Measurements from ENCODE around the gene MCRIP2. TPM values are rescaled to one million over a fixed set of nuclear protein-coding genes. Genes with fewer than 3 reads are reported as not detected.

Gene MCRIP2
- total RNA-seq, 1 experiment from 2014 or later = 22.4 TPM

GRCh38 chr16:606656-607307, 34.8 kb upstream of the MCRIP2 start:
- ChIA-PET CTCF (interaction anchor here (0.6 kb wide), 2 partner anchors 9 to 54 kb away, joined by 5 to 6 read pairs; no protein-coding TSS in a partner anchor), POLR2A (ENCODE audit: low non-redundant PET) (no interaction called here)
- no peak overlapping the region for H3K4me3 ChIP-seq (ENCODE audit: low read depth, low read length, poor library complexity, severe bottlenecking)
- no TSS peak for BruUV-seq (replicated peaks)
- H3K27ac ChIP-seq (ENCODE audit: low read depth, low read length, poor library complexity, severe bottlenecking) = no peak overlapping the region
- no peaks in the 10 kb centered on the region for H3K36me3 ChIP-seq (ENCODE audit: insufficient read depth, low read length, poor library complexity, severe bottlenecking)
- H3K27me3 ChIP-seq (replicated peaks; ENCODE audit: insufficient read depth, low read depth, low read length, poor library complexity) = no peaks in the 10 kb centered on the region
- no peaks in the 10 kb centered on the region for H3K4me1 ChIP-seq (ENCODE audit: insufficient read depth, low read length, poor library complexity, severe bottlenecking)
- TF ChIP-seq, protein P1, sequence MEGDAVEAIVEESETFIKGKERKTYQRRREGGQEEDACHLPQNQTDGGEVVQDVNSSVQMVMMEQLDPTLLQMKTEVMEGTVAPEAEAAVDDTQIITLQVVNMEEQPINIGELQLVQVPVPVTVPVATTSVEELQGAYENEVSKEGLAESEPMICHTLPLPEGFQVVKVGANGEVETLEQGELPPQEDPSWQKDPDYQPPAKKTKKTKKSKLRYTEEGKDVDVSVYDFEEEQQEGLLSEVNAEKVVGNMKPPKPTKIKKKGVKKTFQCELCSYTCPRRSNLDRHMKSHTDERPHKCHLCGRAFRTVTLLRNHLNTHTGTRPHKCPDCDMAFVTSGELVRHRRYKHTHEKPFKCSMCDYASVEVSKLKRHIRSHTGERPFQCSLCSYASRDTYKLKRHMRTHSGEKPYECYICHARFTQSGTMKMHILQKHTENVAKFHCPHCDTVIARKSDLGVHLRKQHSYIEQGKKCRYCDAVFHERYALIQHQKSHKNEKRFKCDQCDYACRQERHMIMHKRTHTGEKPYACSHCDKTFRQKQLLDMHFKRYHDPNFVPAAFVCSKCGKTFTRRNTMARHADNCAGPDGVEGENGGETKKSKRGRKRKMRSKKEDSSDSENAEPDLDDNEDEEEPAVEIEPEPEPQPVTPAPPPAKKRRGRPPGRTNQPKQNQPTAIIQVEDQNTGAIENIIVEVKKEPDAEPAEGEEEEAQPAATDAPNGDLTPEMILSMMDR (conservative IDR thresholded peaks at IDR 0.05; ENCODE audit: low read depth, low read length) = no peak
- no peak for TF ChIP-seq EZH2 (IDR thresholded peaks at IDR 0.05; ENCODE audit: borderline replicate concordance, low read depth, low read length, poor library complexity, severe bottlenecking)
- DNase-seq (ENCODE audit: low spot score) = no peak
- intact Hi-C loops (cut with micrococcal nuclease; ENCODE audit: unreplicated experiment) = no loop called here
- no peaks in the 10 kb centered on the region for H3K9me3 ChIP-seq (ENCODE audit: low read depth, low read length, poor library complexity, severe bottlenecking)

- Histone ChIP-seq H3K4me1 (ENCODE audit: insufficient read depth, low read length, poor library complexity, severe bottlenecking) (no peaks in the 10 kb centered on the region), H3K36me3 (ENCODE audit: insufficient read depth, low read length, poor library complexity, severe bottlenecking) (no peaks in the 10 kb centered on the region), H3K9me3 (ENCODE audit: low read depth, low read length, poor library complexity, severe bottlenecking) (no peaks in the 10 kb centered on the region), H3K27ac (ENCODE audit: low read depth, low read length, poor library complexity, severe bottlenecking) (no peak overlapping the region), H3K4me3 (ENCODE audit: low read depth, low read length, poor library complexity, severe bottlenecking) (no peak overlapping the region), H3K27me3 (replicated peaks; ENCODE audit: insufficient read depth, low read depth, low read length, poor library complexity) (no peaks in the 10 kb centered on the region)
- ChIA-PET CTCF (no interaction called here), POLR2A (ENCODE audit: low non-redundant PET) (no interaction called here)
- TF ChIP-seq EZH2 (IDR thresholded peaks at IDR 0.05; ENCODE audit: borderline replicate concordance, low read depth, low read length, poor library complexity, severe bottlenecking) = no peak
- TF ChIP-seq, protein P1 (conservative IDR thresholded peaks at IDR 0.05; ENCODE audit: low read depth, low read length) = no peak
- intact Hi-C loops (cut with micrococcal nuclease; ENCODE audit: unreplicated experiment) = no loop called here
- DNase-seq (ENCODE audit: low spot score) = no peak
- BruUV-seq (replicated peaks) = no TSS peak
Measured at GRCh38 chr16:608019-608418, 33.6 kb upstream of the MCRIP2 start.

DNA sequence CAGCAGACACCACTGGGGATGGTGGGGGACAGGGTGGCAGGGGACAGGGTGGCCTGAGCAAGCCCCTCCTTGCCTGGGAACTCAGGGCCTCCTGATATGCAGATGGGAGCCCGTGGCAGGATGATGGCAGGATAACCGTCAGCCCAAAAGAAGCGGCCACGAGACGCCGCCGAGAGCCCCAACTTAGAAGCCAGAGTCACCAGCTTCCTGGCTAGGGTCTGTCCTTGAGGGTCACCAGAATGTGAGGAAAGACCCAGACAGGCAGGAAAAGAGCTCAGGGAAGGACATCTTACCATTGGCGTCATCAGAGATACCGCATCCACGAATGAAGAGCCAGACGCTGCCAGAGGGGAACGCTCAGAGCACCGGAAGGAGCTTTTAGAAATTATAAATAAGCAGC, 32.3 kb upstream of the MCRIP2 start:
- no peak for TF ChIP-seq EZH2 (IDR thresholded peaks at IDR 0.05; ENCODE audit: borderline replicate concordance, low read depth, low read length, poor library complexity, severe bottlenecking)
- H3K27ac ChIP-seq (ENCODE audit: low read depth, low read length, poor library complexity, severe bottlenecking) = no peak overlapping the region
- POLR2A ChIA-PET (ENCODE audit: low non-redundant PET) = no interaction called here
- BruUV-seq (replicated peaks) = no TSS peak
- H3K4me3 ChIP-seq (ENCODE audit: low read depth, low read length, poor library complexity, severe bottlenecking) = no peak overlapping the region
- H3K36me3 ChIP-seq (ENCODE audit: insufficient read depth, low read length, poor library complexity, severe bottlenecking) = no peaks in the 10 kb centered on the region
- no peaks in the 10 kb centered on the region for H3K9me3 ChIP-seq (ENCODE audit: low read depth, low read length, poor library complexity, severe bottlenecking)
- intact Hi-C loops (cut with micrococcal nuclease; ENCODE audit: unreplicated experiment) = no loop called here
- CTCF ChIA-PET = interaction anchor here (0.6 kb wide), 1 partner anchor 30 kb away, joined by 4 read pairs; no protein-coding TSS in a partner anchor
- H3K27me3 ChIP-seq (replicated peaks; ENCODE audit: insufficient read depth, low read depth, low read length, poor library complexity) = no peaks in the 10 kb centered on the region
- no peak for DNase-seq (ENCODE audit: low spot score)
- H3K4me1 ChIP-seq (ENCODE audit: insufficient read depth, low read length, poor library complexity, severe bottlenecking) = no peaks in the 10 kb centered on the region

DNA sequence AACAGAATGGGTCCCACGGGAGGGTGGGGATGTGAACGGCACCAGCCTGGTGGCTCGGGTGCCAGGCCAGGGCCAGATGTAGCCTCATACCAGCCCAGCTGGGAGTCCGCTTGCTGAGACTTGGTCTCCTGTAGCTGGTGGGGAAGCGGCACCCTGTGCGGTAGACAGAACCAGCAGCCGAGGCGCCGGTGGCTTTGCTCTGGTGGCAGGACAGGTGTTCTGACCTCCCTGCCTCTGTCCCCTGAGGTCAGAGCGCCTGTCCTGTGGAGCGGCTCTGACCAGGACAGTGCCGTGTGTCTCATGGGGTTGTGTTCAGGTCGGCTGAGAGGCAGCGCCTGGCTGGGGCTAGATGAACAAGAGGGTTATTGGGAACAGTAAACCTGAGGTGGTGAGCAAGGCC, 31.6 kb upstream of the MCRIP2 start:
- Histone ChIP-seq H3K36me3 (ENCODE audit: insufficient read depth, low read length, poor library complexity, severe bottlenecking) (no peaks in the 10 kb centered on the region), H3K27ac (ENCODE audit: low read depth, low read length, poor library complexity, severe bottlenecking) (no peak overlapping the region), H3K4me1 (ENCODE audit: insufficient read depth, low read length, poor library complexity, severe bottlenecking) (no peaks in the 10 kb centered on the region), H3K4me3 (ENCODE audit: low read depth, low read length, poor library complexity, severe bottlenecking) (no peak overlapping the region), H3K27me3 (replicated peaks; ENCODE audit: insufficient read depth, low read depth, low read length, poor library complexity) (no peaks in the 10 kb centered on the region), H3K9me3 (ENCODE audit: low read depth, low read length, poor library complexity, severe bottlenecking) (no peaks in the 10 kb centered on the region)
- ChIA-PET CTCF (no interaction called here), POLR2A (ENCODE audit: low non-redundant PET) (no interaction called here)
- no TSS peak for BruUV-seq (replicated peaks)
- TF ChIP-seq, protein P1 (conservative IDR thresholded peaks at IDR 0.05; ENCODE audit: low read depth, low read length) = no peak
- TF ChIP-seq EZH2 (IDR thresholded peaks at IDR 0.05; ENCODE audit: borderline replicate concordance, low read depth, low read length, poor library complexity, severe bottlenecking) = no peak
- no peak for DNase-seq (ENCODE audit: low spot score)
- intact Hi-C loops (cut with micrococcal nuclease; ENCODE audit: unreplicated experiment) = no loop called here

Data from A673 (cell line).